Nephron (organoid): ENCODE measurements around the gene FBLN2.
A peak's percentile ranks its signal among the peaks of the same experiment; 100 is the strongest.

Experiments used
- H3K27ac Mint-ChIP-seq, 3 experiments: 2 replicates each; pipeline ENCODE4 v1.8.0; 2020; ENCODE audit warnings: mixed read lengths in 3 of 3, mild to moderate bottlenecking in 2 of 3, moderate library complexity in 1 of 3
- H3K27me3 Mint-ChIP-seq: 2 replicates; pipeline ENCODE4 v1.8.0; 2021; ENCODE audit warnings: low read depth, mild to moderate bottlenecking, moderate library complexity, mixed read lengths
- H3K36me3 Mint-ChIP-seq: 2 replicates; pipeline ENCODE4 v1.8.0; 2020; ENCODE audit warnings: low read depth, mixed read lengths
- H3K4me1 Mint-ChIP-seq: 2 replicates; pipeline ENCODE4 v1.8.0; 2020; ENCODE audit warnings: mixed read lengths
- H3K4me3 Mint-ChIP-seq, 3 experiments: 2 replicates each; pipeline ENCODE4 v1.8.0; 2020; ENCODE audit warnings: mild to moderate bottlenecking in 3 of 3, mixed read lengths in 3 of 3, moderate library complexity in 2 of 3
- H3K9me3 Mint-ChIP-seq: 2 replicates; pipeline ENCODE4 v1.8.0; 2020; ENCODE audit warnings: mixed read lengths
- CTCF ChIP-seq, 3 experiments: fragments of 200-600 bp; sonication (generic); IDR thresholded peaks; one replicate each; pipeline ENCODE4 v1.5.0; 2021; ENCODE audit warnings: antibody characterized with exemption in 3 of 3; ENCODE audit not compliant: unreplicated experiment in 3 of 3

Gene FBLN2

GRCh38 chr3:13506680-13507079, 42.2 kb upstream of the FBLN2 start:
- Mint-ChIP-seq H3K9me3 (no peaks in the 10 kb centered on the region), H3K36me3 (peaks cover 3% of the 10 kb centered on the region), H3K27ac (peak overlapping the region in 2 of 3 experiments; percentile 14 to 30), H3K27me3 (peaks cover 10% of the 10 kb centered on the region), H3K4me1 (peaks cover 7% of the 10 kb centered on the region), H3K4me3 (no peak overlapping the region)
- no peak for TF ChIP-seq CTCF (IDR thresholded peaks at IDR 0.05; ENCODE audit: unreplicated experiment in 3 of 3)

GRCh38 chr3:13507247-13507569, 41.7 kb upstream of the FBLN2 start:
- peaks cover 12% of the 10 kb centered on the region for H3K4me1 Mint-ChIP-seq
- H3K36me3 Mint-ChIP-seq = peaks cover 3% of the 10 kb centered on the region
- peaks cover 15% of the 10 kb centered on the region for H3K27me3 Mint-ChIP-seq
- peak overlapping the region in 2 of 3 experiments; percentile 14 to 30 for H3K27ac Mint-ChIP-seq
- H3K9me3 Mint-ChIP-seq = no peaks in the 10 kb centered on the region
- H3K4me3 Mint-ChIP-seq = no peak overlapping the region
- no peak for TF ChIP-seq CTCF (IDR thresholded peaks at IDR 0.05; ENCODE audit: unreplicated experiment in 3 of 3)

GRCh38 chr3:13507570-13508339, 41.2 kb upstream of the FBLN2 start:
- Mint-ChIP-seq H3K9me3 (no peaks in the 10 kb centered on the region), H3K27me3 (peaks cover 18% of the 10 kb centered on the region), H3K27ac (peak overlapping the region in 2 of 3 experiments; percentile 14 to 30), H3K36me3 (peaks cover 3% of the 10 kb centered on the region), H3K4me1 (peaks cover 12% of the 10 kb centered on the region), H3K4me3 (no peak overlapping the region)
- TF ChIP-seq CTCF (IDR thresholded peaks at IDR 0.05; ENCODE audit: unreplicated experiment in 3 of 3) = no peak

- Mint-ChIP-seq H3K4me3 (no peak overlapping the region), H3K9me3 (no peaks in the 10 kb centered on the region), H3K36me3 (no peaks in the 10 kb centered on the region), H3K27me3 (peaks cover 19% of the 10 kb centered on the region), H3K4me1 (peaks cover 14% of the 10 kb centered on the region), H3K27ac (no peak overlapping the region)
- no peak for TF ChIP-seq CTCF (IDR thresholded peaks at IDR 0.05; ENCODE audit: unreplicated experiment in 3 of 3)
These were observed 40.4 kb upstream of the FBLN2 start for GRCh38 chr3:13508496-13508895.

GRCh38 chr3:13509059-13509815, 39.7 kb upstream of the FBLN2 start:
- no peaks in the 10 kb centered on the region for H3K9me3 Mint-ChIP-seq
- H3K36me3 Mint-ChIP-seq = no peaks in the 10 kb centered on the region
- H3K4me3 Mint-ChIP-seq = no peak overlapping the region
- H3K27me3 Mint-ChIP-seq = peaks cover 22% of the 10 kb centered on the region
- peaks cover 19% of the 10 kb centered on the region for H3K4me1 Mint-ChIP-seq
- no peak overlapping the region for H3K27ac Mint-ChIP-seq
- no peak for TF ChIP-seq CTCF (IDR thresholded peaks at IDR 0.05; ENCODE audit: unreplicated experiment in 3 of 3)
